HFFc6 (cell line): Measurements from ENCODE around the gene FGF1. TPM values are rescaled to one million over a fixed set of nuclear protein-coding genes. Genes with fewer than 3 reads are reported as not detected.

Experiments
- DNase-seq: peaks from one replicate; pipeline ENCODE4 v3.0.0-alpha.2; 2018
- H3K27ac Mint-ChIP-seq: 2 replicates; pipeline ENCODE4 v1.8.0; 2020; ENCODE audit warnings: mild to moderate bottlenecking, mixed read lengths
- H3K27me3 Mint-ChIP-seq: 2 replicates; pipeline ENCODE4 v1.8.0; 2021; ENCODE audit warnings: mild to moderate bottlenecking, moderate library complexity, mixed read lengths; ENCODE audit not compliant: insufficient read depth
- H3K36me3 Mint-ChIP-seq: 2 replicates; pipeline ENCODE4 v1.8.0; 2021; ENCODE audit warnings: low read depth, mixed read lengths
- H3K4me1 Mint-ChIP-seq: 2 replicates; pipeline ENCODE4 v1.8.0; 2020; ENCODE audit warnings: low read depth, mixed read lengths
- H3K4me3 Mint-ChIP-seq: 2 replicates; pipeline ENCODE4 v1.8.0; 2020; ENCODE audit warnings: mild to moderate bottlenecking, moderate library complexity, mixed read lengths
- H3K9me3 Mint-ChIP-seq: 2 replicates; pipeline ENCODE4 v1.8.0; 2020; ENCODE audit warnings: mild to moderate bottlenecking, mixed read lengths
- total RNA-seq, 6 experiments: library from RNA; stranded (reverse); fragmentation: NEBNext Ultra II Directional; extraction: Animal tissue kit (Norgen Biotek cat#: 25700); gene quantifications; 2 replicates in 1 of 6; 3 replicates in 5 of 6; pipeline ENCODE4 v1.2.3, GENCODE V29; 2021
- TF ChIP-seq, protein P1 (sequence below): fragments of 200-600 bp; sonication (generic); IDR thresholded peaks from 2 replicates; pipeline ENCODE4 v1.5.0; 2021; ENCODE audit warnings: antibody characterized with exemption, mild to moderate bottlenecking

The FGF1 gene
- total RNA-seq, 6 experiments from 2014 or later, result 34.2 to 42.4 (median 37.2) TPM

DNA sequence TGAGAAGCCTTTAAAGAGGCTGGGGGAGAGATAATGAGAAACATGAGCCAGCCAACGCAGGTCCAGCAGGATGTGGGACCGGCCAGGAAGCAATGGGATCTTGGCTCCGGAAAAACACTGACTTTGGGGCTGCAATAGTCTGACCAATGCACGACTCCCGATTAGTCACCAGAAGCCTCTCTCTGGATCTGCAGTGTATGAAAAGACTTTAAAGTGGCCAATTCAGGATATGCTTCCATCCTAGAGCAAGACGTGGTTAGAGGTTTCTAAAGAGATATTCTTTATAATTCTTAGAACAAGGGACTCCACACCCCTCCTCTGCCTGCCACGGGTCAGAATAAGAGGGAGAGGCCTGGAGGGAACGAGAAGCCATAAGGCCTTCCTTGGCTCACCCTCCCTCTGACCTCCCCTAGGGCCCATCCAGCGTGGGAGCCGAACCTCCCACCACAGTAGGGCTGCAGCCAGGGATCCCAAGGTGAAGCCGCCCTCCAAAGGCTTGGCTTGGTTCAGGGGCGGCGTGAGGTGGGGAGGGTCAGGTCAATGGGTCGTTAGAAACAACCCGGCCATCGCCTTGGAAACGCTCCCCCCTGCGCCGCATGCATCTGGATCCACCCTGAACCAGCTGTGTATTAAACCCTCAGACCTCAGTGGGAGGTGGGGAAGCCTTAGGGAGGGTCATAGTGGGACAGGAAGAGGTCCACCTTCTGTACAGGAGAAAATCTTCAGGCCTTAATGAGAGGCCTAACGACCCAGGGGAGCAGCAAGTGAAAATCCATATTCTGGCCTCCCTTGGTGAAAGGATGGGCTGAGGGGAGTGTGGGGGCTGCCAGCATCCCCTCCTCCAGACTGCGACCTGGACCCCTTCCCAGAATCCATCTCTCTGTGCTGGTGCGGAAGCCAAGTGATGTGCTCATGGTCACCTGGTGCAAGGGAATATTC lies 11.1 kb downstream of the FGF1 start:
- peak; percentile 67 for DNase-seq
- Mint-ChIP-seq H3K9me3 (no peaks in the 10 kb centered on the region), H3K27ac (peak overlapping the region; percentile 85), H3K4me3 (no peak overlapping the region), H3K4me1 (peaks cover 36% of the 10 kb centered on the region), H3K36me3 (no peaks in the 10 kb centered on the region), H3K27me3 (peaks cover 5% of the 10 kb centered on the region)
- TF ChIP-seq, protein P1, sequence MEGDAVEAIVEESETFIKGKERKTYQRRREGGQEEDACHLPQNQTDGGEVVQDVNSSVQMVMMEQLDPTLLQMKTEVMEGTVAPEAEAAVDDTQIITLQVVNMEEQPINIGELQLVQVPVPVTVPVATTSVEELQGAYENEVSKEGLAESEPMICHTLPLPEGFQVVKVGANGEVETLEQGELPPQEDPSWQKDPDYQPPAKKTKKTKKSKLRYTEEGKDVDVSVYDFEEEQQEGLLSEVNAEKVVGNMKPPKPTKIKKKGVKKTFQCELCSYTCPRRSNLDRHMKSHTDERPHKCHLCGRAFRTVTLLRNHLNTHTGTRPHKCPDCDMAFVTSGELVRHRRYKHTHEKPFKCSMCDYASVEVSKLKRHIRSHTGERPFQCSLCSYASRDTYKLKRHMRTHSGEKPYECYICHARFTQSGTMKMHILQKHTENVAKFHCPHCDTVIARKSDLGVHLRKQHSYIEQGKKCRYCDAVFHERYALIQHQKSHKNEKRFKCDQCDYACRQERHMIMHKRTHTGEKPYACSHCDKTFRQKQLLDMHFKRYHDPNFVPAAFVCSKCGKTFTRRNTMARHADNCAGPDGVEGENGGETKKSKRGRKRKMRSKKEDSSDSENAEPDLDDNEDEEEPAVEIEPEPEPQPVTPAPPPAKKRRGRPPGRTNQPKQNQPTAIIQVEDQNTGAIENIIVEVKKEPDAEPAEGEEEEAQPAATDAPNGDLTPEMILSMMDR, result no peak

DNA sequence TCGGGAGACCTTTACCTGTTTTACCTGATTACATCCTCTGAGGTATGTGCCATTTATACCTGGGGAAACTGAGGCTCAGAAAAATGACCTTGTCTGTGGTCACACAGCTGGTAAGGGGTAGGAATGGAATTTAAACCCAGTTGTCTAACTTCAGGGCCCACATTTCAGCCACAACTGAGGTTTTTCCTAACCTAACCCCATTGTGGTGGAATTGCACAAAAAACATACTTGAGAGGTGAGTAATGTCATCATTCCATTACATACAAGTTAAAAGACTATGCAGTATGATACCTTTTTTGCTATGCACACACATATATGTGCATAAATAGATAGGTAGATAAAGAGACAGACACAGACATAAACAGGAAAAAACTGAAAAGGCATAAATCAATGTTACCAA lies 14.1 kb downstream of the FGF1 start:
- no peak overlapping the region for H3K4me3 Mint-ChIP-seq
- peaks cover under 1% of the 10 kb centered on the region; the same call in 1 of the 2 replicates for H3K27me3 Mint-ChIP-seq
- no peaks in the 10 kb centered on the region for H3K9me3 Mint-ChIP-seq
- H3K4me1 Mint-ChIP-seq, result peaks cover 26% of the 10 kb centered on the region
- H3K27ac Mint-ChIP-seq, result no peak overlapping the region
- TF ChIP-seq, protein P1, result no peak
- DNase-seq, result peak; percentile 59
- no peaks in the 10 kb centered on the region for H3K36me3 Mint-ChIP-seq

DNA sequence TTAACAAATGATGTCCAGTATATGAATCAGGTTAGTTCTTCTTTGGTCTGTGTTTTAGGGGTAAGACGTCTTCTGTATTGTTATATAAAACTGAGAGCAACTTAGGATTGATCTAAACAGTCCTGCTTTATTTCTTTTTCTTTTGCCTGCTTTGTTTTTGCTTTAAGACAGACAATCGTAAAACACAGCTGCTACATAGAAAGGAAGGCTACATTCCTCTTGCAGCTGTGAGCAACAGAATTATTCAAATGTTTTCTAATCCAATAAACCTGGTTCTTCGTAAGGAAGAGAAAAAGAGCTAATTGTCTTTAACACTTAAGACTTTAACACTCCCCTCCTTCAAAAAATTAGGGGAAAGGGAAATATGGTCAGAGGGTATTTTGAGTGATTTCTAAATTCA lies 14.6 kb downstream of the FGF1 start:
- Mint-ChIP-seq H3K27ac (no peak overlapping the region), H3K36me3 (no peaks in the 10 kb centered on the region), H3K27me3 (no peaks in the 10 kb centered on the region; the same call in 1 of the 2 replicates), H3K4me1 (peaks cover 27% of the 10 kb centered on the region), H3K4me3 (no peak overlapping the region), H3K9me3 (no peaks in the 10 kb centered on the region)
- no peak for DNase-seq
- TF ChIP-seq, protein P1, result no peak

DNA sequence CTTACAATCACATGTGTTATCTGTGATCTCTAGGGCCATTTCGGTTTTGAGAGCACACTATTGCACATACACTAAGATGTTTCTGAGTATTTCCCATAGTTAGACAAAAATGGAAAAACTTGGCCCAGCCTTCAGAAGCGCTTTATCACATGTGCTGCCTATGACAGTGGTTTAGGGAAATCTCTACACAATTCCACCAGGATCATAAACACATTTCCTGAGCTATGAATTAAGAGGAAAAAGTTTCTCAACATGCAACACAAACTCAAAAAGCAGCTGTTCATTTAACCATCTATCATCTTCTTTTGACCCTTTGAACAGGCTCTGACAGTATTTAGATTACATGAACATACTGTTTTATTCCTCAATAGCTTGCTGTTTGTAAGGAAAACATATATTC lies 15.1 kb downstream of the FGF1 start:
- Mint-ChIP-seq H3K36me3 (no peaks in the 10 kb centered on the region), H3K27me3 (no peaks in the 10 kb centered on the region; the same call in 1 of the 2 replicates), H3K27ac (no peak overlapping the region), H3K4me3 (no peak overlapping the region), H3K9me3 (no peaks in the 10 kb centered on the region), H3K4me1 (peaks cover 32% of the 10 kb centered on the region)
- no peak for DNase-seq
- TF ChIP-seq, protein P1, result no peak

DNA sequence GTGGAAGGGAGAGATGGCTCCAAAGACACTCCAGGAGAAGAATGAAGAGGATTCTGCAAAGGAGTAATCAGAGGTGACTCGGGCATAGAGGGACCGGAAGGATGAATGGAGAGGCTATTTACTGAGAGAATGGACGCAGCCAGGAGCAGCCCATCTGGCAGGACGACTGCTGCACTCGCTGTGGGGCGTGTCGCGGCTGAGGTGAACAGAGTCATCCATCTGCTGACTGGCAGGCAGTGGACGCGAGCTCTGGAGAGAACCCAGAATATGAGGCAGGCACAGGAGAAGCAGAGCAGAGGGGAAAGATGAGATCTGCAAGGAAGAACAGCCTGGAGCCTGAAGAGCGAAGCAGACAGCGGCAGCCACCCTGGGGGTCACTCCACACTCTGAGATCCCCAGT lies 16.4 kb downstream of the FGF1 start:
- Mint-ChIP-seq H3K36me3 (no peaks in the 10 kb centered on the region), H3K9me3 (no peaks in the 10 kb centered on the region), H3K4me1 (peaks cover 28% of the 10 kb centered on the region), H3K27me3 (no peaks in the 10 kb centered on the region; the same call in 1 of the 2 replicates), H3K27ac (no peak overlapping the region), H3K4me3 (no peak overlapping the region)
- TF ChIP-seq, protein P1, result no peak
- no peak for DNase-seq
